HG03095 (cell line): ENCODE results near the gene ATP2B1.

ENCODE experiments used
- ATAC-seq: cut with Tn5 transposase; IDR thresholded peaks from one replicate; pipeline ENCODE4 v1.9.1; 2021; ENCODE audit warnings: moderate library complexity; ENCODE audit not compliant: unreplicated experiment

ATP2B1 gene

DNA sequence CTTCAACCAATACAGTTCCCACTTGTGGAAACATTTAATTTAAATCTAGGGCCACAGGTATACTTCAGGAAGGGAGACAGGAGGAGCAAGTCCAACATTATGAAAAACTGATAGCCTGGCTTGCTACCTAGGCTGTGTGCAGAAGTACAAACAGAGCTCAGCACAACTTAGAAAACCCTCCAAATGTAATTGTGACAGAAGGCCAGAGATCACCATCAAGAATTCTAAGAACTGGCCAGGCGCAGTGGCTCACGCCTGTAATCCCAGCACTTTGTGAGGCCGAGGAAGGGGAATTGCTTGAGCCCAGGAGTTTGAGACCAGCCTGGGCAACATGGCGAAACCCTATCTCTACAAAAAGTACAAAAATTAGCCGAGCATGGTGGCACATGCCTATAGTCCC lies 14.1 kb downstream of the ATP2B1 start:
- no peak for ATAC-seq

DNA sequence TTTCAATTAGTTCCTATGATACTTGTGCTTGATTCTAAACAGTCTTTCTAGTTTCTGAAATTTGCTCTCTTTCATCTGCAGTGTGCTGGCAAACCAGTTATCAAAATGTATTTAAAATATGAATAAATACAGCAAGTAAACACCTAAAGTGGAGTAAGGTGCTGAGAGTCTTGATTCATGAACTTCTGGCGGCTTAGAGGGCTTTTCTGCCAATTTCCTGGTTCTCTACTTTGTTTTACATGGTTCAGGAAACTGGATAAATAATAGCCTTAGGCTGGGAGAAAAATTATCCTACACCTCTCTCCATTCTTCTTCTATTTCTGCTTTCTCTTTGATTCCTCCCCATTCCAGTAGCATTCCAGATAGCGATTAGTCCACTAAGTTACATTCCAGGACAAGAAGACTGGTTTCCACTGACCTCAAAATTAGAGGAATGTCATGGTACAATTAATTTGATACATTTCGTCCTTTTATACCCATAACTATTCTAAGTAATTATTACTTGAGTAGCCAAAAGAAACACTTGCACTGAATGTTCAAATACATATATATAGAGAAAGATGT lies 14.9 kb downstream of the ATP2B1 start:
- no peak for ATAC-seq

DNA sequence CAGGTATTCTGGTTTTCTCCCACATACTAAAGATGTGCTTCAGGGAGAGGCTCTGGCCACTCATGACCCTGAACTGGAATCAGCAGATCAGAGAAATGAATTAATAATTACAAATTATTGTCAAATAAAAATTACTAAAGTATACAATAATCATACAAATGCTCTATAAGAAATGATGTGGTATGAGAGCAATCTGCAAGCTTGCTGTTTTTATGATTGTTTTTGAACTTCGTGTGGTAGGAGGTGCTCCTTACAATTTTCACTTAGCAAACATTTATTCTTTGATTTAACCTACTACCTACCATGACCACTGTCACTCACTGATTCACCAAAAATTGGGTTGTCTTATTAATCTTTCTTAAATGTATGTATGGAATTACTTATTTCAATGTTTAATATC lies 16.2 kb downstream of the ATP2B1 start:
- no peak for ATAC-seq

DNA sequence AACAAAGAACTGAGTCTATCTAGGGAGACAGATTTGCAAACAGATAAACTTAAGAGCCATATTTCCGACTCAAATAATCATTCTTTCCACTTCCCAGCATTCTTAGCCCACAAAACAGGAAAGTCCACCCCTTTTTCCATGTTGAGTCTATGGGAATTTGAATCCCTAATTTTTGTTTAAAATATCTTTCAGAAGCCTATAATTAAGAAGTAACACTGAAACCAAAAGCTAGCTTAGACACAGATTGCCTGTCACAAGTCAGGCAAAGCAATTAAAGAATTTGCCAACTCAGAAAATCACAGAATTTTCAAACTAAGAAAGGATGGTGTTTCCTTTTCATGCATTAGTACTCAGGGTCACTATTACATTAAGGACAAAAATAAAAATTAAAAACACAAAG lies 17.0 kb downstream of the ATP2B1 start:
- no peak for ATAC-seq

DNA sequence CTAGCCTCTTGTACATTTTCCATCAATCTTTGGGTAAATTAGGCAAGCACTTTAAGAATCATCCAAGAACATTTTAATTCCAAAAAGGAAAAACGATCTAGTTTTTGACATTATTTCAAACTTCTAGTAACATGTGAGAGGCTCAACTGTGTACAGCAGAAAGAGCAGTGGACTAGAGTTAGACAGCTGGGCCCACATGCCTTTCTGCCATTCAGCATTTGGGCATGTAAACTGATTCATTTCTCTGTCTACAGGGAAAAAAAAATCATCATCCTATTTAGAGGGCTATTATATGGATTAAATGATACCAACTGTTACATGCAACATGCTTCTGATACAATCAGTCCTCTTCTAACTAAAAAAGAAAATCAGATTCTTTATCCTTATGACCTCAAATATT lies 17.7 kb downstream of the ATP2B1 start:
- ATAC-seq, result no peak

DNA sequence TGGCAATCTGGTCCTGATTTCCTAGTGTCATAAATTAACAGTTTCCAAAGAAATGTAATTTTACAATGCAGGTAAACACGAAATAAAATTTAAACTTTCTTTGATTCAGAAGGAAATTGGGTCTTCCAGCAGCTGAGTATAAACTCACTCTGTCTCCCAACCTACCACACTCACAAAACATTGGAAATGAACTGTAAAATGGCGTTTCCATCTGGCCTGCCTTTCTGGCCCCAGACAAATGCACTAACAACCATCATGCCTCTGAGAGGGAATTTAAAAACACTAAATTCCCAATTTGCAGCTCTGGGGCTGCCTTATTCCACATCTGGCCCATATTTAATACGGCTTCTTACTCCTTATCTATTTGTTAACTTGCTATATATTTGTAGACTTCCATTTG lies 19.3 kb downstream of the ATP2B1 start:
- ATAC-seq, result no peak

DNA sequence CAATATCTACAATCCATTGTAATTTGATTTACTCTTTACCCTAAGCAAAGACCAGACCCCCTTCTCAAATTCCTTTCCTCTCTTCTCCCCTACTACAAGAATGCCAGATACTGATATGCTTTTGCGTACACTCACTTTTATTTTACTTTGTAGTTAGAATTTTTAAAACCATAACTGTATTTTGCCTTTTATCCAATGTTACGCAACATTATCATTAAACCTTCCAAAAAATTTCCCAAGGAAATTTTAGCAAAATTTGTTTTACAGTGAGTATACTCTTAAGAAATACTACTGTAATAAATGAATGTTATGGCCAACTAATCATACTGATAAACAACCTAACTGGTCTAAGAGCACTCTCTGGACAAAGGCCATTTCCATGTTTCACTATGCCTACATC lies 22.3 kb downstream of the ATP2B1 start:
- no peak for ATAC-seq

DNA sequence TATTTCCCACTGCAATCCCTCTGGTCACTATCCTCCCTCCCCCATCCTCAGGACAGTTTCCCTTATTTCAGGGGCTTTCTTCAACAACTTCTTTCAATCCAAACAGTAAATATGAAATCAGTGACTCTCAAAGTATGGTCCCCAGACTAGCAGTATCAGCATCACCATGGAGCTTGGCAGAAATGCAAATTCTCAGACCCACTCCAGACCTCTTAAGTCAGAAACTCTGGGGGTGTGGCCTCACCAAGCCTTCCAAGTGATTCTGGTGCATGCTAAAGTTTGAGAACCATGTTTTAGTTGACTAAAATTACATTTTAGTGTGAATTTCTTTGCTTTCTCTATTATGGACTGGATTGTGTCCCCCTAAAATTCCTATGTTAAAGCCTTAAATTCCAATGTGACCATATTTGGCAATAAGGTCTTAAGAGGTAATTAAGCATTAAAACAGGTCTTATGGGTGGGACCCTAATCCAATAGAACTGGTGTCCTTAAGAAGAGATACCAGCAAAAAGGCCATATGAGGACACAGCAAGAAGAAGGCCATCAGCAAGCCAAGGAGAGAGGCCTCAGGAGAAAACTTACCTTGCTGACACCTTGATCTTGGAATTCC lies 23.2 kb downstream of the ATP2B1 start:
- ATAC-seq, result no peak

DNA sequence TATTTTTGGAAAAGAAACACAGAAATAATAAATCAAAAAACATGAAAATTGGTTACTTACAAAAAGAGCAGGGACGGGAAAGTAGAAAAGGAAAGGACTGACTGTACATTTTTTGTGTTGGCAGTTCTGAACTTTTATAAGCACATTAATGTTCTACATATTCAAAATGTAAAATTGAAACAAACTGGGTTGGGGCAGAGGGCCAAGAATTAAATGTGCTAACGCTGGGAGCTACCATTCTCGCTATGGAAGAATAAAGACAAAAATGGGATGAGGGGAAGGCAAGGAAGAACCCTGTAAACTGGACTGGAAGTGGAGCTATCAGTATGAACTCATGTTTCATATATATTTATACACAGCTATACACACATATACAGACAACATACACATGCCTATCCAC lies 24.5 kb downstream of the ATP2B1 start:
- ATAC-seq, result no peak

DNA sequence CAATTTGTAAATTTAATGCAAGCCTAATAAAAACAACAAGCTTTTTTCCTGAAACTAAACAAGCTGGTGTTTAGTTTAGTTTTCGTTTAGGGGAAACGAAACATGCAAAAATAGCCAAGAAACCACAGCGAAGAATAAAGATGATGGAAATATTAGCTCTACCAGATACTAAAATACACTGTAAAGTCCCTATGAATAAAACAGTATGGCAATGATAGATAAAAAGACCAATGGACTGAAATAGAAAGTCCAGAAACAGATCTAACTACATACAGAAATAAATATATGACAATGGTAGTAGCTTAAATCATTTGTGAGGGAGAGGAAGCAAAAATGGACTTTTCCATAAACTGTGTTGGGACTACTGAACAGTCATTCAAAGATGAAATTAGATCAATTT lies 26.4 kb downstream of the ATP2B1 start:
- ATAC-seq, result no peak

DNA sequence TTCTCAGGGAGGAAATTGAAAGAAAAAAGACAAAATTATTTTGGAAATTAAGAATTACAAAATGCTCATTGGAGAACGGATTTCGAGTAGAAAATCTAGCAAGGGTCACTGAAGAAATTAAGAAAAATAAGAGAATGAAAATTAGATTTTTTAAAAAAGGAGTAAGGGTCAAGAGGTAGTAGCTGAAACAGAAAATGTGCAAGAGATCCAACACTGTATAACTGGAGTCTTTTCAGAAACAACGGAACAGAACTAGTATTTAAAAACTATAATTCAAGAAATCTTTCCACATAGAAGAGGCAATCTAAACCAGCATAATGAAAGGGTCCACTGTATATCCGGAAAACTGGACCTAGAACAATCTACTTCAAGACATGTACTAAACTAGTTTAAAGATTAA lies 28.2 kb downstream of the ATP2B1 start:
- no peak for ATAC-seq

DNA sequence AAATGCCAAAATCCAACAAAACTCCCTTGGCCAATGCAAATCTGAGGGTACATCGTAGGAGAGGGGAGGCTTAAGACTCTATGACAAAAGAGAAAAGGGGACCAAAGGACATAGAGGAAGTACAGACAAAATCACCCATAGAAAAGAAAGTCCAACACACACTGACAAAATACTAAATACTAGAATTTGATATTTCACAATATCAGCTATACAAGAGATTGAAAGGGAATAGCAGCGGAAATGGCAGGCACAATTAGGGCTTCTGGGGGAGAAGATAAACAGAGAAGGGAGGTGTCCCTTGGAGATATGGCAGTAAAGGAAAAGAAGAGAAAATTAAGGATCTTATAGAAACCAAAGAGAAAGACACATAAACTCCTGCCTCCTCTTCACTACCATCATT lies 29.0 kb downstream of the ATP2B1 start:
- no peak for ATAC-seq

DNA sequence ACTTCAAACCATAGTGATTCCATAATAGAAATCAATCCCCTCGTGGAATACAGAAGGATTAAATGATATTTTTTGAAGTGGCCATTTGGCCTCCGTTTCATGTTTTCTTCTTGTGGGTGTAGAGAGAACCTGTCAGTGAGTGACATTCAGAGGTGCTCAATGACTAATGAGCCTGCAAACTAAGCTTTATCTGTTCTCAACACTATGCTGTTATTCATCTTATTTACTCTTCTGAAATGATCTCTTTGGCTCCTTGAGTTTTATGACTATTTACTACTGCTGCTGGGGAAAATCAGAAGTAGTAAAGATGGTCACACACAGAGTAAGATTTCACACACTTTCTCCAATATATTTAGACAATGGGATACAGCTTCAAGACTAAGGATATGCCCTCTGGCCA lies 30.4 kb downstream of the ATP2B1 start:
- no peak for ATAC-seq

DNA sequence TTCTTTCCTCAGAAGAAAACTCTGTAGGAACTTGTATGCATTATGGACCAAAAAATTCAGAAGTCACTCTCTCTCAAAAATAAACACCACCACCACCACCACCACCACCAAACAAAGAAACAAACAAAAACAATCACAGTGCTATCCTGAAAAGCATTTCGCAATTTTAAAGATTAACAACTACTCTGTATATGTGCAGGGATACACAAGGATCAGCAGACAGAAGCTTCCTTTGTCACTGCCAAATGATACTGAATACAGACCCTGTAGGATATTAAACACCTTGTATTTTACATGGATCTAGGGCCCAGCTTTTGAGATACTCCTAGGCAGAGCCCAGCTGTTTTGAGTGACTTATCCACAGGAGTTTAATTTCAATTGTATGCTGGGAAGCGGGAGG lies 31.7 kb downstream of the ATP2B1 start:
- ATAC-seq, result no peak

DNA sequence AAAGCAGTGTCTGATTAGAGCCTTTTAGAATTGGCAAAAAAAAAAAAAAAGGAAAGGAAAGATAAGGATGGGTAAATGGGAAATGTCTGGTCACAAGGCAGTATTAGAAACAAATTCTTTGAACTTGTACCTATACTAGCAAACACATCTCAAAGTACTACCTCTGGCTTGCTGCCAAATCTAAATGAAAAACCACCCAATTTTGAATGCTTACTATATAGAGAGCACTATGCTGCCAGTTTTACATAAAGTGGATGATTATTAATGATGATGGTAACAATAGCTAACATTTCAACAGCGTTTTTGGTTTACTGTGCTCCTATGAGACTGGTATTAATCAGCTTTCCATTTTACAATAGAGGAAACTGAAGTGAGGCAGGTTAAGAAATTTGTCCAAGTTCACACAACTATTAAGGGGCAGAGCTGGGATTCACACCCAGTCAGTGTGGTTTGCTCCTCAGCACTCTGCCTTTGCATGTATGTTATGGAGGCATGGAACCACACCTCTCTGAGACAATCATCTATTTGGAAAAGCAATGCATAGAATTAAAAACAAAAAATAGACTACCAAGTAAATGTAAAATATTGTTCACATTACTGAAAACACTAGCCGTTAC lies 34.2 kb downstream of the ATP2B1 start:
- ATAC-seq, result no peak

DNA sequence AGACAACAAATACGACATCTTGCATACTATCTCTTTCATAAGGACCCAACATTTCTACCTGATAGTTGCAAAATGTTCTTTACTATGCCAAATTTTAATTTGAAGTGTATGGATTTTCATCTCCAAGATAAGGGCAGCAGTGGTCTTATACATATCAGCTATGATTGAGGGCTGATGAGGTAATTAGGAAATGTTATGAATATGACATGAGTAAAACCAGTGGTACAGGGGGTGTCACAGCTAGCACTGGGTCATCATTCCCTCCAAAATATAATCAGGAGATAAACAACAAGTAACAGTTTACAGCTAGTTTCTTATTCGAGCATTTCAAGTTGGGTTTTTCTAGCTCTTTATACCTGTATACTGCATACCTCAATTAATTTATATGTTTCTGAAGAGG lies 35.0 kb downstream of the ATP2B1 start:
- no peak for ATAC-seq

DNA sequence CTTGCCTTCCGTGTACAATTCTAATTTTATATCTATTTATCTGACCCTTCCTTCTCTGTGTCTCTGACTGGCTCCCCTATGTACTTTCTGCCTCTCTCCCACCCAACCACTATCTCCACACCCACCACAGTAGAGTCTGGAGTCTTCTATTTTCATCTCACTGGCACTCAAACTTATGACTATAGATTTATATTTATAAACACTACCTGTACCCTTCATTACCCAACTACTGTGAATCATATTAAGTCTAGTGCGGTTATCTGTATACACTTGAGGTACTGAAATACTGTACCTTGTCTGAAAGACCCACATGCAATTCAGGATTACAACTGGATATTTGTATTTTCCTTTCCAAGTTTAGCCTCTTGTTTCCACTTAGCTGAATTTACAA lies 36.1 kb downstream of the ATP2B1 start:
- no peak for ATAC-seq

DNA sequence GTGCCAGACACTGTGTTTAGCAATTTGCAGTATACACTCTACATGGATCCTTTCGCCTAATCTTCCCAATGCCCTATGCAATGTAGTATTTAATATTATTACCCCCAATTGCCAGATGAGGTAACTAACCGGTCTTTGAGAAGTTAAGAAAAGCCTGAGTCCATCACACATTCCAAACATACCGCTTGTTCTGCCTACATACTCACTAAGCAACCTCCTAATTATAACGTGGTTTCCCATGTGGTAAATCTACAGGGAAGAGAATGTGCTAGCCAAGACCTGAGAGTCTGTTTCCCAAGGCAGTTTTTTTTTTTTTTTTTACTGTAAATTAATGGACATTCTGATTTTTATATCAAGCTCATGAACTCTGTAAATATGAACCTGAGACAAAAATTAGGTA lies 37.2 kb downstream of the ATP2B1 start:
- no peak for ATAC-seq

DNA sequence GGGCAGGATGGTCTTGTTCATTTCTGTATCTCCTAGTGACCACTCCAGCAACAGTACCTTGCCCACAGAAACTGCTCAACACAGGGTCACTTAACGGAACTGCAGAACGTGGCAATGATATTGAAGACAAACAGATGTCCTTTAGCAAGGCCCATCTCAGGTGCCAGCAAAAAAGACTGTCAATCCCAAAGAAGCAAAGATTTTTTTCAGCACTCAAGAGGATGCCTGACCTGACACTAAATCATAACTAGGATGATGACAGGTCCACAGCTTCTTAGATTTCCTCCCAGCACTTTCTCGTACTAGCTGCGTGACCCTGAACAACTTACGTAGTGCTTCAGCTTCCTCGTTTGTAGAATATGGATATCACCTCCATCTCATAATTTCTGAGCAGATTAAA lies 39.4 kb downstream of the ATP2B1 start:
- ATAC-seq, result no peak

DNA sequence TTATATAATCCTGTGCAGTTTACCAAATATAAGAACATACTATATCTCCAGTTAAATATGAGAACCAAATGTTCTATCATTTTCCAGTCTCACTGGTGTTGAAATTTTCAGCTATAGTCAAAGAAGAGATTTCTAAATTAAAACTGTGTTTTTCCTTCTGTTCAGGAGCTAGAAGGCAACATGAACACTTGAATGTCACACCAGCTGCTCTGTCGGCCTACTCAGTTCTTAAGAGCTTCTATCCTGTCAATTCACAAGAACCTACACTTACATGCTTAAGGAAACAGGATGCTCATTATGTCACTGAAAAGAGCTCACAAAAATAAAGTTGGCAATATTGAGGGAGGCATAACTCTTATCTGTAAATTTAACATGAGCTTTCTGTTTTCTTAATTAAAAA lies 43.1 kb downstream of the ATP2B1 start:
- ATAC-seq, result no peak

DNA sequence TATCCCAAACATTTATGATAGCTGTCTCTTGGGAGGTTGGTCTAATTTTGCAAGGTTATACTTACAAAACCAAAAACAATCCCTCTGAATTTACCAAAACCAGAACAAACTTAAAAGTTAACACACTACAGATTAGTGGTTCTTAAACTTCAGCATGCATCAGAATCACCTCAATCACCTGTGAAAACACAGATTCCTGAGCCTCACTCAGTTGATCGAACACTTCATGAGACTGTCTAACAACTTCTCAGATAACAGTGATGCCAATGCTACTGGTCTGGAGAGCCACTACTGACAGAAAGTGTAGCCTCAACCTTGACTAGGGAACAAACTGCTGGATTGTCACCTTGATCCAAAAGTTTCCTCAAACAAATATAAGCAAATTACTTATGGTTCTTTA lies 44.2 kb downstream of the ATP2B1 start:
- ATAC-seq, result no peak

DNA sequence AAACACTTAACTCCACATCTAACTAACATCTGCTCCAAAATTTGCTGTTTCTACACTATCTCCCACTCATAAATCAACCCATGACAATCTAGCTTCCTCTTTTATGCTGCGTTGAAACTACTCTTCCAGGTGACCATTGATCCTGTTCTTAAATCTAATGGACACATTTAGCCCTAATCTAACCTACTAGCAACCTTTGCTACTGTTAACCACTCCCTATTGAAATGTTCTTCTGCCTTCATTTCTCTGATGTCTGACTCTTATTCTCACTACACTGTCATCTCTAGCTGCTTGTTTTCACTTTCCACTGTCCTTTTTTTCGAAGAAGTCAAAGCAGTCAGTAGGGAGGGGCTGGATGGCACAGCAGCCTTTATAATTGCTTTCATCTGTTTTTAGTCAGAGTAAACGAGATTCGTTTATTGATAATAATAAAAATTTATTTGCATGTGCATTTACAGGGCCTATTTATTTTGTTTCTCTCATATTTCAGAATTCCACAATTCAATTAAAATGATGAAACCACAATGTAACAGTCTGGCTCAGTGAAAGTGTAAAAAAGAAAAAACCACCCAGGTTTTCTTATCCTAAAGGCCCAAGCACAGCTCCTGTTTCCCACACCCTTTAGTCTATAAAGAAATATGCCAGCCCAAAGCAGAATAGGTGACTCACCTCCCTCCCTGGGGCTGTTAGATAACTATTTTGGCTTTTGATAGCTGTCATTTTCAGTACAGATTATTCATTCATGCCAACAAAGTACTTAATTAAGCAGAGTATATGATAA lies 44.9 kb downstream of the ATP2B1 start:
- peak; percentile 69 for ATAC-seq
